Panc1 (cell line): Measurements from ENCODE around the gene AKAP17A.

Source experiments
- CTCF ChIP-seq: fragments of 450-650 bp; IDR thresholded peaks from 2 replicates; pipeline ENCODE4 v1.5.1; 2017; ENCODE audit warnings: mild to moderate bottlenecking
- SIN3A ChIP-seq: IDR thresholded peaks from 2 replicates; pipeline ENCODE4 v1.6.1; 2012; ENCODE audit warnings: low read depth, mild to moderate bottlenecking, low read length, moderate library complexity, borderline replicate concordance; ENCODE audit not compliant: insufficient read depth
- TF ChIP-seq, protein P1 (sequence below), 2 experiments: IDR thresholded peaks; 2 replicates each; pipeline ENCODE4 v1.6.1; 2011 to 2012; ENCODE audit warnings: low read depth in 2 of 2, control low read depth in 1 of 2, low read length in 1 of 2, mild to moderate bottlenecking in 1 of 2, moderate library complexity in 1 of 2; ENCODE audit not compliant: insufficient read depth in 1 of 2

GRCh38 chrX:1629244-1629643 lies 37.8 kb downstream of the AKAP17A start:
- TF ChIP-seq, protein P1, sequence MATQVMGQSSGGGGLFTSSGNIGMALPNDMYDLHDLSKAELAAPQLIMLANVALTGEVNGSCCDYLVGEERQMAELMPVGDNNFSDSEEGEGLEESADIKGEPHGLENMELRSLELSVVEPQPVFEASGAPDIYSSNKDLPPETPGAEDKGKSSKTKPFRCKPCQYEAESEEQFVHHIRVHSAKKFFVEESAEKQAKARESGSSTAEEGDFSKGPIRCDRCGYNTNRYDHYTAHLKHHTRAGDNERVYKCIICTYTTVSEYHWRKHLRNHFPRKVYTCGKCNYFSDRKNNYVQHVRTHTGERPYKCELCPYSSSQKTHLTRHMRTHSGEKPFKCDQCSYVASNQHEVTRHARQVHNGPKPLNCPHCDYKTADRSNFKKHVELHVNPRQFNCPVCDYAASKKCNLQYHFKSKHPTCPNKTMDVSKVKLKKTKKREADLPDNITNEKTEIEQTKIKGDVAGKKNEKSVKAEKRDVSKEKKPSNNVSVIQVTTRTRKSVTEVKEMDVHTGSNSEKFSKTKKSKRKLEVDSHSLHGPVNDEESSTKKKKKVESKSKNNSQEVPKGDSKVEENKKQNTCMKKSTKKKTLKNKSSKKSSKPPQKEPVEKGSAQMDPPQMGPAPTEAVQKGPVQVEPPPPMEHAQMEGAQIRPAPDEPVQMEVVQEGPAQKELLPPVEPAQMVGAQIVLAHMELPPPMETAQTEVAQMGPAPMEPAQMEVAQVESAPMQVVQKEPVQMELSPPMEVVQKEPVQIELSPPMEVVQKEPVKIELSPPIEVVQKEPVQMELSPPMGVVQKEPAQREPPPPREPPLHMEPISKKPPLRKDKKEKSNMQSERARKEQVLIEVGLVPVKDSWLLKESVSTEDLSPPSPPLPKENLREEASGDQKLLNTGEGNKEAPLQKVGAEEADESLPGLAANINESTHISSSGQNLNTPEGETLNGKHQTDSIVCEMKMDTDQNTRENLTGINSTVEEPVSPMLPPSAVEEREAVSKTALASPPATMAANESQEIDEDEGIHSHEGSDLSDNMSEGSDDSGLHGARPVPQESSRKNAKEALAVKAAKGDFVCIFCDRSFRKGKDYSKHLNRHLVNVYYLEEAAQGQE (IDR thresholded peaks at IDR 0.05; ENCODE audit: insufficient read depth in 1 of 2, low read depth in 2 of 2, low read length in 1 of 2): no peak
- no peak for TF ChIP-seq CTCF
- no peak for TF ChIP-seq SIN3A
